Keratinocyte (primary cell): ENCODE data around the gene SND1. TPM values are rescaled to one million over a fixed set of nuclear protein-coding genes. Genes with fewer than 3 reads are reported as not detected.
"Not testable (repeated sequence)": the region's sequence is repeated elsewhere in the genome, so short reads cannot be mapped to it uniquely, and the experiment has no call there.

ENCODE experiments used
- DNase-seq: peaks from one replicate; pipeline ENCODE4 v3.0.0-alpha.2; 2011; ENCODE audit warnings: low read depth, missing footprints, low spot score
- FAIRE-seq: peaks from 2 replicates; lab custom pipeline; 2011; peaks lifted over from hg19 to GRCh38; lab: Jason Lieb, UNC
- H2AFZ ChIP-seq: 2 replicates; pipeline ENCODE4 v1.6.0; 2012; ENCODE audit warnings: low read length, control low read depth, inconsistent platforms; ENCODE audit not compliant: control insufficient read depth
- H3K27ac ChIP-seq: 2 replicates; pipeline ENCODE4 v1.5.1; 2011; ENCODE audit warnings: low read length; ENCODE audit not compliant: control insufficient read depth, insufficient read depth
- H3K27me3 ChIP-seq: 3 replicates; pipeline ENCODE4 v1.6.0; 2011; ENCODE audit warnings: low read length; ENCODE audit not compliant: control insufficient read depth, insufficient read depth; ENCODE audit errors: extremely low read depth
- H3K36me3 ChIP-seq, 2 experiments: 2 replicates in 1 of 2; 3 replicates in 1 of 2; pipeline ENCODE4 v1.5.1; 2011; ENCODE audit warnings: low read length in 2 of 2, mild to moderate bottlenecking in 1 of 2; ENCODE audit not compliant: control insufficient read depth in 2 of 2, insufficient read depth in 2 of 2; ENCODE audit errors: extremely low read depth in 1 of 2
- H3K4me1 ChIP-seq: 3 replicates; pipeline ENCODE4 v1.5.1; 2011; ENCODE audit warnings: low read length; ENCODE audit not compliant: control insufficient read depth, insufficient read depth; ENCODE audit errors: extremely low read depth
- H3K4me2 ChIP-seq: 3 replicates; pipeline ENCODE4 v1.6.0; 2011; ENCODE audit warnings: low read depth, low read length; ENCODE audit not compliant: control insufficient read depth, insufficient read depth; ENCODE audit errors: extremely low read depth
- H3K4me3 ChIP-seq, 3 experiments: fragments of 200-600 bp in 1 of 3; sonication (generic) in 1 of 3; 2 replicates in 2 of 3; 3 replicates in 1 of 3; pipeline ENCODE4 v1.5.1; 2011 to 2016; ENCODE audit warnings: low read length in 3 of 3, mild to moderate bottlenecking in 3 of 3, control low read depth in 2 of 3, inconsistent platforms in 1 of 3, low read depth in 1 of 3, mixed read lengths in 1 of 3, mixed run types in 1 of 3, moderate library complexity in 1 of 3; ENCODE audit not compliant: control insufficient read depth in 2 of 3, insufficient read depth in 2 of 3; ENCODE audit errors: extremely low read depth in 1 of 3
- H3K79me2 ChIP-seq: 2 replicates; pipeline ENCODE4 v1.6.0; 2012; ENCODE audit warnings: low read length; ENCODE audit not compliant: control insufficient read depth, insufficient read depth
- H3K9ac ChIP-seq: 3 replicates; pipeline ENCODE4 v1.6.0; 2011; ENCODE audit warnings: low read length; ENCODE audit not compliant: control insufficient read depth, insufficient read depth; ENCODE audit errors: extremely low read depth
- H3K9me1 ChIP-seq: 3 replicates; pipeline ENCODE4 v1.6.0; 2011; ENCODE audit warnings: low read length; ENCODE audit not compliant: control insufficient read depth, insufficient read depth; ENCODE audit errors: extremely low read depth
- H3K9me3 ChIP-seq: 2 replicates; pipeline ENCODE4 v1.5.1; 2012; ENCODE audit warnings: low read depth, low read length; ENCODE audit not compliant: control insufficient read depth
- H4K20me1 ChIP-seq: 3 replicates; pipeline ENCODE4 v1.6.0; 2011; ENCODE audit warnings: low read length; ENCODE audit not compliant: control insufficient read depth, insufficient read depth; ENCODE audit errors: extremely low read depth
- CTCF ChIP-seq, 3 experiments: IDR thresholded peaks in 1 of 3; conservative IDR thresholded peaks in 1 of 3; optimal IDR thresholded peaks in 1 of 3; 2 replicates in 2 of 3; 3 replicates in 1 of 3; pipeline versions ENCODE3 to v1.5.1; 2011; ENCODE audit warnings: low read length in 3 of 3, mild to moderate bottlenecking in 3 of 3, moderate library complexity in 2 of 3, control low read depth in 1 of 3, inconsistent platforms in 1 of 3; ENCODE audit not compliant: insufficient read depth in 2 of 3; ENCODE audit errors: extremely low read depth in 1 of 3
- EZH2 ChIP-seq: IDR thresholded peaks from one replicate; pipeline ENCODE4 v1.6.1; 2012; ENCODE audit warnings: inconsistent platforms, mild to moderate bottlenecking, low read length, moderate library complexity
- dilution Hi-C: fragments of 300-500 bp; cut with MboI; formaldehyde crosslinking; loops from one replicate; pipeline ENCODE4 v1.7.0; 2020; ENCODE audit warnings: low sequenced_read_pairs; ENCODE audit not compliant: extremely low pct_ligation_motif_present
- polyA plus RNA-seq, 5 experiments: library from polyadenylated mRNA; depleted of rRNA in 3 of 5; stranded (reverse) in 3 of 5; stranded (forward) in 1 of 5; unstranded in 1 of 5; fragments of >200 nt; gene quantifications; 1 replicate in 1 of 5; 2 replicates in 3 of 5; 3 replicates in 1 of 5; pipeline versions ENCODE4 v1.2.1 to v1.2.3, GENCODE V29; 2011 to 2012; ENCODE audit warnings: missing spikeins in 2 of 5, low read depth in 1 of 5, low replicate concordance in 1 of 5

Gene SND1
- polyA plus RNA-seq, 1 donor (not counting 4 experiments of a cell fraction or from before 2014, with no cell fraction given) = 140 TPM

- no peak overlapping the region for H3K4me3 ChIP-seq
- dilution Hi-C loops = no loop called here
- no peaks in the 10 kb centered on the region for H3K79me2 ChIP-seq
These were observed 453.4 kb downstream of the SND1 start for GRCh38 chr7:128105228-128106022.

GRCh38 chr7:128106821-128107220 lies 454.8 kb downstream of the SND1 start:
- dilution Hi-C loops = no loop called here
- no peak overlapping the region for H3K27ac ChIP-seq
- FAIRE-seq (no peak), DNase-seq (no peak)
- no peak overlapping the region for H2AFZ ChIP-seq
- H3K9ac ChIP-seq = no peak overlapping the region
- no peak overlapping the region for H3K4me2 ChIP-seq
- TF ChIP-seq CTCF (optimal IDR thresholded peaks at IDR 0.05 in 1 of 3, IDR thresholded peaks at IDR 0.05 in 1 of 3, conservative IDR thresholded peaks at IDR 0.05 in 1 of 3; ENCODE audit: extremely low read depth in 1 of 3, insufficient read depth in 2 of 3, low read length in 3 of 3) = no peak
- TF ChIP-seq EZH2 = no peak
- no peaks in the 10 kb centered on the region for H3K9me3 ChIP-seq
- H3K4me1 ChIP-seq = no peaks in the 10 kb centered on the region
- H3K79me2 ChIP-seq = no peaks in the 10 kb centered on the region
- no peaks in the 10 kb centered on the region for H4K20me1 ChIP-seq
- H3K27me3 ChIP-seq = peaks cover 28% of the 10 kb centered on the region
- H3K36me3 ChIP-seq = no peaks in the 10 kb centered on the region
- no peaks in the 10 kb centered on the region for H3K9me1 ChIP-seq
- H3K4me3 ChIP-seq = no peak overlapping the region

More at GRCh38 chr7:128105228-128106022, 453.4 kb downstream of the SND1 start:
- Histone ChIP-seq H3K9me1 (no peaks in the 10 kb centered on the region), H3K9ac (no peak overlapping the region), H3K27ac (no peak overlapping the region), H4K20me1 (no peaks in the 10 kb centered on the region), H3K9me3 (no peaks in the 10 kb centered on the region), H3K36me3 (no peaks in the 10 kb centered on the region), H3K27me3 (peaks cover 28% of the 10 kb centered on the region), H3K4me2 (no peak overlapping the region), H2AFZ (no peak overlapping the region), H3K4me1 (no peaks in the 10 kb centered on the region)
- TF ChIP-seq EZH2 = no peak
- no peak for TF ChIP-seq CTCF (optimal IDR thresholded peaks at IDR 0.05 in 1 of 3, IDR thresholded peaks at IDR 0.05 in 1 of 3, conservative IDR thresholded peaks at IDR 0.05 in 1 of 3; ENCODE audit: extremely low read depth in 1 of 3, insufficient read depth in 2 of 3, low read length in 3 of 3)
- FAIRE-seq (no peak), DNase-seq (no peak)

GRCh38 chr7:128107516-128107915 lies 455.5 kb downstream of the SND1 start:
- DNase-seq, dilution Hi-C loops, H4K20me1 ChIP-seq, H2AFZ ChIP-seq, H3K4me2 ChIP-seq, H3K36me3 ChIP-seq, H3K9ac ChIP-seq, FAIRE-seq, H3K79me2 ChIP-seq, H3K27ac ChIP-seq, H3K9me3 ChIP-seq, H3K4me1 ChIP-seq, H3K9me1 ChIP-seq, H3K4me3 ChIP-seq: not testable (repeated sequence)
- peaks cover 28% of the 10 kb centered on the region for H3K27me3 ChIP-seq
